ENCODE data around the gene RIN3.

Gene RIN3

DNA sequence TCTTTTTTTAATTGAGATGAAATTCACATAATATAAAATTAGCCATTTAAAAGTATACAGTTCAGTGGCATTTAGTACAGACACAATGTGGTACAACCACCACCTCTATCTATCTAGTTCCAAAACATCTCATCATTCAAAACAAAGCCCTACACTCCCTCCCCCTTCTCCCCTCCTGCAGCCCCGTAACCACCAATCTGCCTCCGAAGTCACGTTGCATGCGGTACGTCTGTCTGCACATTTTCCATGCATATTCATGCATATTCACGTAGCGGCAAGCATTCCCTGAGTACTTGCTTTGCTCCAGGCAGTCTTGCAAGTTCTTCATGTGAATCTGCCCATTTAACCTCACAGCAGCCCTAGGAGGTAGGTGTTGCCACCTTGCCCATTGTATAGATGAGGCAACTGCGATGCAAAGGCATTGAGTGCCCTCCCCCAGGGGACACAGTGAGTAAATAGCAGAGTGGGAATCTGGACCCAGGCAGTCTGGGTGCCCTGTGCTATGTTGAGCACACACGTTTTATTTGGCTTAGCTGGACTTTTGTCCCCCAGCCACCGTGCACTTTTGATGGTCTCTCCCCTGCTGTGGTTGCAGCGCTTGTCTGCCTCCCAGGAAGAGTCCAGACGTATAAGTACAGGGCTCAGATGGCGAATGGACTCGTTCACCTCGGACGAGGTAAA lies 43.4 kb downstream of the RIN3 start:
- DNase-seq = no peak

DNA sequence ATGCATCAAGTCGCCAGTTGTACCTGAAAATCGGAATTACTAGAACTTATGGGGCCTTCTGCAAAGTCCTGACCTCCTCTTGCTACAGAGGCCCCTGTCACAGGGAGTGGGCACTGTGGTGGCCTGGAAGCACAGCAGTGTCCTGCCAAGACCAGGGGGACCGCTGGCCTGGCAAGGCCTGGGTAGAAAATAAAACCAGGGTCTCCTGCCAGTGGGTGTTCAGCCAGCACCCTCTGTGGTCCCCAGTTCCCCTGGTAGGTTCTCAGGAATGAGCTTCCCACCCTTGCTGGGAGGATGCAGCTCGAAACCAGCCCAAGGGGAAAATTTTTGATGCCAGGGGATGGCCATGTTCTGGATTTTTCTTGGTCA lies 43.9 kb downstream of the RIN3 start:
- no peak for DNase-seq

DNA sequence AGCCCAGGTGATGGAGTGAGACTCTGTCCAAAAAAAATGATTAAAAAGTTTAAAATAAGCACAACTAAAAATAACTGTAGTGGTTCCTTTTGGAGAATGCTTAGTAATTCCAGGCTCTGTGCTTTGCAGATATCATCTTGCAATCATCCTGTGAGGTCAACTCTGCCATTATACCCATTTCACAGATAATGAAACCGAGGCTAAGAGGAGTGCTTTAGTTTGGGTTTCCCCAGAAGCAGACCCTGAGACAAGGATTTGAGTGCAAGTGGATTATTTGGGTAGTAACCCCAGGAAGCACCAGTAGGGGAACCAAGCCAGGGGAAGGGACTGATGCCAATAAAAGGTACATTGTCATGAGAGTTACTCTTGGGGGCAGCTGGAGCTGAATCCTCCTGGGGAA lies 44.7 kb downstream of the RIN3 start:
- DNase-seq = peak; percentile 69

DNA sequence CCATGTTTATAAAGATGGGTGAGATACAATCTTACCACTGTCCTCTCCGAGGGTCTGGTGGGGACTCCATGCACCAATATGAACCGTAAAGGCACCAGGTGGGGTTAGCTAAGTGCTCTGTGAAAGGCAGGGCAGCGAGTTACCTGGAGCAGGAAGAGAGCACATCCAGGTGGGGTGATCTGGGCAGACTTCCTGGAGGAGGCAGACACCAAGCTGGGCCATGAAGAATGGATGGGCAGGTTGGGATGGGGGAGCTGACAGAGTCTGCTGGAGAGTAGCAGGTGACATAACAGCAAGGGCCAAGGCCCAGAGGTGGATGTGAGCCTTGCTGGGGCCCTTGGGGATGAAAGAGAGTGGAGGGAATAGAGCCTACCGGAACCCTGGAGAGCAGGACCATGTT lies 45.9 kb downstream of the RIN3 start:
- DNase-seq = no peak

DNA sequence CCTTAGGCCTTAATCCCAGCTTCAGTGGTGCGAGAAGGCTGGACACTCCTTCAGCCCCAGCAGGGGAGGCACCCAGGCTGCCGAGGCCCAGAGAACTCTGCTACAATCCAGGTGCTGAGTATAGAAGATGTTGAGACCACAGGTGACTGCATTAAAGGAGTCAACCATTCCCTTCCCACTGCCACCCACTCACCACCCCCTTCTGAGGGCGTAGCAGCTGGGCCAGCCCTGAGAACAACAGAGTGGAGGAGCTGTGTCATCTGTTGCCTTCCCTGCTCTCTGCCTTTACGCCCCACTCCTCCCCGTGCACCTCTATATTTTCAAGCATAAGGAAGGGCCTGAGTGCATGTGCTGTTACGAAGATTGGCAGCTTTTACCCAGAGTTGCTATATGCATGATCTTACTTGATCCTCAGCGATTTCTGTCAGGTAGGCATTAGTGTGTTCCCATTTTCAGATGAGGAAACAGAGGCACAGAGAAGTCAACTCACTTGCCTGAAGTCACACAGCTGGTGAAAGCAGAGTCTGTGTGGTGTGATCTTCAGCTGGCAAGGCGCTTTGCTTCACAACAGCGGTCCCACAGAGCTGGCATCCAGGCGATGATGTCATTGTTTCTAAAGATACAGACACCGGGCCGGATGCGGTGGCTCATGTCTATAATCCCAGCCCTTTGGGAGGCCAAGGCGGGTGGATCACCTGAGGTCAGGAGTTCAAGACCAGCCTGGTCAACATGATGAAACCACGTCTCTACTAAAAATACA lies 46.7 kb downstream of the RIN3 start:
- DNase-seq = peak; percentile 54

DNA sequence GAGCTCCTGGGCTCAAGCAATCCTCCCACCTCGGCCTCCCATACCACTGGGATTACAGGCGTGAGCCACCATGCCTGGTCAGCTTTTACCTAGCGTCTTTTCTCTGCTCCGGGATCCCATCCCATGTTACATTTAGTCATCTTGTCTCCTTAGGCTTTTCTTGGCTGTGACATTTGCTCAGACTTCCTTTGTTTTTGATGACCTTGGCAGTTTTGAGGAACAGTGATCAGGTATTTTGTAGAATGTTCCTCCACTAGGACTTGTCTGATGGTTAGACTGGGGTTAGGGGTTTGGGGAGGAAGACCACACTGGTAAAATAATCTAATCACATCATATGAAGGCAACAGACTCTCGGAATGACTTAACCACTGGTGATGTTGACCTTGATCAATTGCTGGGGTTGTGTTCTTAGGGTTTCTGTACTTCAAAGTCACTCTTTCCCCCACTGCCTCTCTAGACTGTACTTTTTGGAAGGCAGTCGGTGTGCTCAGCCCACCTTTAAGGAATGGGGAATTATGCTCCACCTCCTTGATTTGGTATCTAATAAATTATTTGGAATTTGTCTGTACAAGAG lies 48.4 kb downstream of the RIN3 start:
- DNase-seq = peak; percentile 62

DNA sequence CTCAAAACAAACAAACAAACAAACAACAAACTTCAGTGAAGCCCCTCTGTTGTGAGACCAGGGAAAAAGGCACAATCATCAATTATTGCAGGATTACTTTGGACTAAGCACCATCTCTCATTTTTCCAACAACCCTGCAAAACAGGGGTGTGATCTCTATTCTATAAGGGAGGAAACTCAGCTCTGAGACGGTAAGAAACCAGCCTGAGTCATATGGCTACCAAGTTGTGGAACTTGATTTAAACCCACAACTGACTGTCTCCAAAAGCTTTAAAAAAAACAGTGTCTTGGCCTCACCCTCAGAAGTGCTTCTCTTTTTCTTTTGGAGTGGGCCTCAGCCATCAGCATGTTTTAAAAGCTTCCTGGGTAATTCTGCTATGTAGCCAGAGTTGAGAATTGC lies 49.8 kb downstream of the RIN3 start:
- peak; percentile 83 for DNase-seq

DNA sequence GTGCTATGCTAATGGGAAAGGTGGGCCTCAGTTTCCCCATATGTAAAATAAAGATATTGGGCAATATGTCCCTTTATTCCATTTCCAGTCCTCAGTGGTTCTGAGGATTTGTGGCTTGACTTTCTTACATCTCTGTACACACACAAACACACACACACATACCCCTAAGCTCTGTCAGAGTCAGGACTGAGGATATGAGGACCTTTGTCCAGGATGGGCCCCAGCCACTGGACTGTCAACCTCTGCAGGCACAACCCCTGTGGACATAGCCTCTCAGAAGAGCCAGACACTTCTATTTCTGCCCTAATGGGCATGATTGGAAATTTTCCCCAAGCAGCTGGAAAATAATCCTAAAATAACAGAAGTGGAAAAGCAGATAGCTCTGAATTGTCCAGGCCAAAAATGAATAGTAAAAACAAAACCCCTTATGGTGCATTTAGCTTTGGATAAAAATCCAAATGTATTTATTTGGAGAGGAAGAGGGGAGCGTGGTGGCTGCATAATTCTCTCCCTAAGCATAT lies 50.2 kb downstream of the RIN3 start:
- no peak for DNase-seq

DNA sequence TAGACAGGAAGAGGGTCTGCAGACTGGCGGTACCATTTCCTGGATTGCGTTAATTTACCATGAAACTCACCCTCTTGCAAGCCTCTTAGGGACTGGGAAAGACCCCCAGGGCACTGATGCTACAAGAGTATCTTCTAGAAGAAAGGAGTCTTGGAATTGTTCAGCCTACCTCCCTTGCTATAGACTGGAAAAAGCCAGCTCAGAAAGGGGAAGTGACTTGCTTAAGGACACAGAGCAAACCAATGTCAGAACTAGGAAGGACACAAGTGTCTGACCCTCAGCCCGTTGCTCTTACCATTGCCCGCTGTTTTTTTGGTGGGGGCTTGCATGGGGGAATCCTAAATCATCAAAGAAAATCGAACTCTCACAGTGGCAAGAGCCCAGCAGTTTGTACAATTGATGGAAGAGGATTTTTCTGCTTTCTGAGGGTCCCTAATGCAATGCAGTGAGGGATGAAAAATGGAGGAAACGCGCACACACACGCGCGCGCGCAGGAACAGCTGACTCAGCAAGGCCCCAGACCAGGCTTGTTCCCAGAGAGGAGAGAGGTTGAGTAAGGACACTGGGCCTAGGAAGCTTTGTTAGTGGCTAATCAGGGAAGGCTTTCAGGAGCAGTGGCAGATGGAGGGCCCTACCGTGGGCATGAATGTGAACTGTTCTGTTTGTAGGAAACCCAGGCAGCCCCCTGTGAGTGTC lies 50.9 kb downstream of the RIN3 start:
- DNase-seq = no peak

DNA sequence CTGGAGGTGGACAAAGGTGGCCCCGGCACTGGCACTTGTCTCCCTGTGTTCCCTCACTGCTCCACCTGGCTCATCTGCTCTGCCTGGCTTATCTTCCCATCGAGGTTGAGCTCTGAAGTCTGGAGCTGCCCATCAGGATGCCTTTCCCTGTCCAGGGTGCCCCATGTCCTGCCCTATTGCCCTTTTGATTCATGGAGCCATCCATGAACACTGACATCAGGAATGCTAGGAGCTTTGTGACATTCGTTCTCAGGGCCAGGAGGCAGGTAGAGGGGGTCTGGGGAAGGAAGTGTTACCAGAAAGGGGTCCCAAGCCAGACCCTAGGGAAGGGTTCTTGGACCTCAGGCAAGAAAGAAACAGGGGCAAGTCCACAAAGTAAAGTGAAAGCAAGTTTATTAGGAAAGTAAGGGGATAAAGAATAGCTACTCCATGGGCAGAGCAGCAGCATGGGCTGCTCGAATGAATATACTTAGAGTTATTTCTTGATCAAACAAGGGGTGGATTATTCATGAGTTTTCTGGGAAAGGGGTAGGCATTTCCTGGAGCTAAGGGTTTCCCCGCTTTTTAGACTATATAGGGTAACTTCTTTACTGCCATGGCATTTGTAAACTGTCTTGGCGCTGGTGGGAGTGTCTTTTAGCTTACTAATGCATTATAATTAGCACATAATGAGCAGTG lies 51.6 kb downstream of the RIN3 start:
- no peak for DNase-seq

DNA sequence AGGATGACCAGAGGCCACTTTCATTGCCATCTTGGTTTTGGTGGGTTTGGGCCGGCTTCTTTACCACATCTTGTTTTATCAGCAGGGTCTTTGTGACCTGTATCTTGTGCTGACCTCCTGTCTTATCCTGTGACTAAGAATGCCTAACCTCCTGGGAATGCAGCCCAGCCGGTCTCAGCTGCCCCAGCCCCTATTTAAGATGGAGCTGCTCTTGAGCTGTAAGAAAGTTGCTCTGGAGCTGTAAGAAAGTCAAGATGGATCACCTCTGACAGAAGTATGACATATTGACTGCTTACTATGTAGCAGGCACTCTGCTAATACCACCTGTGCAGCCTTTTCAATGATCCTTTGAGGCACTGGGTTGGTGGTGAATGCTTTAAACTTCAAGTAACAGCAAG lies 52.1 kb downstream of the RIN3 start:
- no peak for DNase-seq

DNA sequence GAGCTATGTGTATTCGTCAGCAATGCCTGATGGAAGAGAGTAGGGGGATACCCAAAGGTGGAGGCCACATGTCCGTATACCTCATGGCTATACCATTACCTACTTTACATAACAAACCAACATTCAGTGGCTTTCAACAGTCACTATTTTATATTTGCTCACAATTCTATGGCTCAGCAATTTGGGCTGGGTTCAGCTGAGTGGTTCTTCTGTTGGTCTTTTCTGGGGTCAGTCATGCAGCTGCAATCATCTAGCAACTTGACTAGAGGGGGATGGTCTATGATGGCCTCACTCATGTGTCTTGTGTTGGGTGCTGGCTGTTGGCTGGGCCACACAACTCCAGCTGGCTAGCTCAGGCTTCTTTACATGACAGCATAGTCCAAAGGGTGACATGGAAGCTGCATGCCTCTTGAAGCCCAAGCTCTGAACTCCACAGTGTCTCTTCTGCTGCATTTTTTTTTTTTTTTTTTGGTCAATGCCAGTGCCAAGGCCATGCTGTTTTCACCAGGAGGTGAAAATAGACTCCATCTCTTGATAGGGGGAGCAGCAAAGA lies 53.7 kb downstream of the RIN3 start:
- no peak for DNase-seq

DNA sequence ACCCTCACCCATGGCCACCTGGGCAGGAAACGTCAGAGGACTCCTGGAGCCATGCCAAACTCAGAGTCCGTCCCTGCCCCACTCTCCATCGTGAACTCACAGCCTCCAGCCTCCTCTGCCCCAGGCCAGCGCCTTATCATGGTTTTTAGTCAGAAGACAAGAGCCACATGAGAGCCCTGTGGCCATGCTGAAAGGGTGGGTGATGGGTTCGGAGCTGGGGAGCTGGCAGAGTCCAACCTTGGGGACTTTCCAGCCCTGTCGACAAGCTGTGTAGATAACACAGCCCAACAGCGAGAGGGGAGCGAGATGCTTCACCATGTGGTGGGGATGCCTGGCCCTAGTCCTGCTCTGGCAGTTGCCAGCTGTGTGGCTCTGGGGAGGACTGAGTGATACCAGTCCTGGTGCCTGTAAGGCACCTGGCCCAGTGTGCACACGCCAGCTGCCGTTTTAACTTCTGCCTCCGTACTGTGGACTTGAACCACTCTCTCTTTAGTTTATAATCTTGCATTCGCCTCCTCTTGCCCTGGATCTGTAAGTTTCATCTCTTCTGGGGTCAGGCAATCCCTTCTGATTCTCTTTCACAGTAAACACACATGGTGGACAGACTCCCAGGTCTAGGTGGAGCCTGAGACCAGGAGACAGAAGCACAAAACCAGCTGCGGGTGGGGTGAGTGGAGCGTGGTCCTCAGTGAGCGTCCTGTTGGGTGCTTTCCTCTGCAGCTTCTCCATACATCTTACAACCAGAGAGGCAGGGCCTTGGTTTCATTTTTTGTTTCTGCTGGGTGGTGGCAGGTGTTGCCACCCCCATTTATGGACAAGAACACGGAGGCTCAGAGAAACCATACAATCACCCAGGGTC lies 55.3 kb downstream of the RIN3 start:
- no peak for DNase-seq

DNA sequence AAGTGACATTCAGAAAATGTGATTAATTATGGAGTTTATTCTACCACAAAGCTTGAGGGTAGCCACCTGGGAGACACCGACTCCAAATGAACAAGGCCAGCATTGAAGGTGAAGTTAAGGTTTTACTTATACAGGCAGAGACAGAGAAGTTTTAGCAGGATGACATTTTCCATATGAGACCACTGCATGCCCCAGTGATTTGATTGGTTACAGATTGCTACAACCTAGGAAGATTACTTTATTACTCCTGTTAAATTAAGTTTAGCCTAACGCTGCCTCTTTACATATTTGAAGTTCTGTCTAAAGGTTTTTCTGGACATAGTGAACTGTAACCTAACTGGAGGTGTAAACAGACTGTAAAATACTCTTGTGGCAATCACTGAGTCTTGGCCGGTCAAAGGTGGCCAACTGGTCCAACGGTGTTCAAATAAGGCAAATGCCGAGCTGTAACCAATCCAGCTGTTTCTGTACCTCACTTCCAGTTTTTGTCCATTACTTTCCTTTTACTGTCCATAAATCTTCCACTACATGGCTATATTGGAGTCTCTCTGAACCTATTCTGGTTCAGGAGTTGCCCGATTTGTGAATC lies 57.2 kb downstream of the RIN3 start:
- DNase-seq = no peak

DNA sequence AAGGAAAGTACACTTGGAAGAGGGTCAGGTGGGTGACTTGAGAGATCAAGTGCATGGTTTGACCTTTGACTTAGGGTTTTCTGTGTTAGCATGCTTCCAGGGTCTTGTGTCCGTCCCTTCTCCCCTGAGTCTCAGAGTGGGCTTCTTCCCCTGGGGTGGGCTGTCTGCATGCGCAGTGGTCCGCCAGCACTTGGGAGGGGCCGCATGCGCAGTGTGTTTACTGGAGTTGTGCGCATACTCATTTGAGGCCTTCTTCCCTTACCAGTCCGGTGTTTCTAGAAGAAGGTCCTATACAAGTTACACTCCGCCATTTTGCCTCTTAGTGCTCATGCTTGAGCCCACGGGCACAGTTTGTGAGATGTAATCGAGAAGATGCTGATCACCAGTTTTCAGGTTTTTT lies 58.5 kb downstream of the RIN3 start:
- no peak for DNase-seq

DNA sequence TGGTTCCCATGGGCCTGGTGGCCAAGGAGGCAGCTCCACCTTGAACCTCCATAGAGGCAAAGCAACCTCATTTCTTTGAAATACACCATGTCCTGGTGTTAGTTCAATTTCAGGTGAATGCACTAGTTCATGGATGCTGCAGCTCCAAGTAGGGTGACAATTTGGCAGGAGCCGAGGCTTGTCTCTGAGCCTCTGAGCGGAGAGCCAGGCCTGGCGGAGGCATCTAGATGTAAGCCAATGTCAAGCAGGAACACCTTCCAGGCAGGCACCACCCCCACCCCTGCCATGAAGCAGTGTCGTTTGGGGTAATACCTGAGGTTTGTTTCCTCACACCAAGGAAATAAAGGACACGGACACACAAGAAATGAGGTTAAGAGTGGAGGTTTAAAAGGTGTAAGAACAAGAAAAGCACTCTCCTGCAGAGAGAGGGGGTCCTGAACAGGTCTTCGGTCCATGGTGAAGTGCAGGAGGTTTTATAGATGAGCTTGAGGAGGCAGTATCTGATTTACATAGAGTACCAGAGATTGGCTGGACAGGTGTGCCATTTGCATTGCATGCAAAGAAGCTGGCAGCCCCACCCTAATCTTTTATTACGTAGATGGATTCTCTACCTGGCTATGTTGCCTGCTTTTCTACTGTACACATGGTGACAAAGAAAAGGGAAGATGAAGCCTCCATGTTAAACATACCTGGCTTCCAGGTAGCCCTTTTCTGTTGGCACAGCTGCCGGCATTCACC lies 60.3 kb downstream of the RIN3 start:
- no peak for DNase-seq

DNA sequence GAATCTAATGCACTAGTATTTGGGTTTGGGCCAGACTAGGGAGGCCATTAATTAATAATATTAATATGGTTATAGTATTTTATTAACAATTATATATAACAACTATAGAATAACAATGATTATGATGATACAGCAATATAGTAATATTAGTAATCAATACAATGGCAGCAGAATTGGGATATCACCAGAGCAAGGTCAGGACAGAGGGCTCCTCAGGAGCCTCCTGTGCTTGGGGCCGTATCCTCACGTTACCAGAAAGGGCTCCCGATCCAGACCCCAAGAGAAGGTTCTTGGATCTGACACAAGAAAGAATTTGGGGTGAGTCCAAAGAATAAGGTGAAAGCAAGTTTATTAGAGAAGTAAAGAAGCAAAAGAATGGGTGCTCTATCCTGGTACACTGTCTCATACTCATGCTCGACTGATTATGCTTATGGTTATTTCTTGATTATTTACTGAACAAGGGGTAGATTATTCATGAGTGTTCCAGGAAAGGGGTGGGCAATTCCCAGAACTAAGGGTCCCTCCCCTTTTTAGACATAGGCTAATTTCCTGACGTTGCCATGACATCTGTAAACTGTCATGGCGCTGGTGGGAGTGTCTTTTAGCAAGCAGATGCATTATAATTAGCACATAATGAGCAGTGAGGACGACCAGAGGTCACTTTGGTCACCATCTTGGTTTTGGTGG lies 61.6 kb downstream of the RIN3 start:
- no peak for DNase-seq

DNA sequence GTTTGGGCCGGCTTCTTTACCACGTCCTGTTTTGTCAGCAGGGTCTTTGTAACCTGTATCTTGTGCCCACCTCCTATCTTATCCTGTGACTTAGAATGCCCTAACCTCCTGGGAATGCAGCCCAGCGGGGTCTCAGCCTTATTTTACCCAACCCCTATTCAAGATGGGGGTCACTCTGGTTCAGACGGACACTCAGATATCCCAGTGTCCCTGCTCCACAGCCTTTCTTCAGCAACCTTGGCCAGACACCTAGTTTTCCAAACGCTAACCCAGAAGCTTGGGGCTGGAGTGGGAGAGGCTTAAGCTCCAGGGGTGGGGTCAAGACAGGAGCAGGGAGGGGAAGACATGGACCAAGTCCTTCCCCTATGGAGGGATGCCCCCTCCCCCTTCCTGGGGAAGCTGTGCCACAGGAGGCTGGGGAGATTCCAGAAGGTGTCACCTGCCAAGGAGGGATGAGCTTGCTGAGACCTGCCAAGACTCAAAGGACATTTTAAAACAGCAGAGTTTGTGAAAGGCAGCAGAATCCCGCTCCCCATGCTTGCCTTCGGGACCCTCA lies 62.2 kb downstream of the RIN3 start:
- no peak for DNase-seq

DNA sequence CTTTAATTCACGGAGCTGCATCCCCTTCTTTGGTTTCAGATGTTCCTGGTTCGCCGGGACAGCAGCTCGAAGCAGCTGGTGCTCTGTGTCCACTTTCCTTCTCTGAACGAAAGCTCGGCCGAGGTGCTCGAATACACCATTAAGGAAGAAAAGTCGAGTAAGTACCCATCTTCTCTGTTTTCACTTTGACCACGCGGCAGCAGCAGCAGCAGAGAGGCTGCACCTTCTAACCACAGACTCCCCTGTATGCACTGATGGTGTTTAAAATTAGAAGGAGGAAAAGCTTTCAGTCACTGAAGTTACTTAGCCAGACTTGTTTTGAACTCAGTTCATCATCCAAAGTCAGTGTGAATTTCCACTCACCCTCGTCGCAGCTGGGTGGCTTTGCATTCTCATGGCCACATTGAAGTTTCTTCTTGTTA lies 63.8 kb downstream of the RIN3 start:
- DNase-seq = peak; percentile 72

DNA sequence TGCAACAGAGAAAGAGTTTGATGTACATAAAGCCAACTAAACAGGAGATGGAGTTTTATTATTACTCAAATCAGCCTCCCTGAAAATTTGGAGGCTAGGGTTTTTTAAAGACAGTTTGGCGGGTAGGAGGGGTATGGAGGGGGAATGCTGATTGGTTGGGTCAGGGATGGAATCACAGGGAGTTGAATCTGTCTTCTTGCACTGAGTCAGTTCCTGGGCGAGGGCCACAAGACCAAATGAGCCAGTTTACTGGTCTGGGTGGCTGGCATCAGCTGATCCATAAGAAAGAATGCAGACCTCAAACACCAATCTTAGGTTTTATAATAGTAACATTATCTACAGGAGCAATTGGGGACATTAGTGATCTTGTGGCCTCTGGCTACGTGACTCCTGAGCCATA lies 64.9 kb downstream of the RIN3 start:
- no peak for DNase-seq
